IPS-18a (cell line): ENCODE measurements around the gene YAP1.
A peak's percentile ranks its signal among the peaks of the same experiment; 100 is the strongest.

Experiments
- H3K27ac ChIP-seq: one replicate; pipeline ENCODE4 v1.5.1; 2013; ENCODE audit warnings: low read length
- H3K27me3 ChIP-seq: one replicate; pipeline ENCODE4 v1.6.1; 2013; ENCODE audit warnings: mild to moderate bottlenecking, low read length; ENCODE audit not compliant: control insufficient read depth, insufficient read depth
- H3K36me3 ChIP-seq: one replicate; pipeline ENCODE4 v1.6.1; 2013; ENCODE audit warnings: low read depth, low read length; ENCODE audit not compliant: control insufficient read depth
- H3K4me1 ChIP-seq: one replicate; pipeline ENCODE4 v1.6.1; 2013; ENCODE audit warnings: low read depth, low read length; ENCODE audit not compliant: control insufficient read depth
- H3K4me3 ChIP-seq: one replicate; pipeline ENCODE4 v1.5.1; 2013; ENCODE audit warnings: low read length
- H3K9ac ChIP-seq: one replicate; pipeline ENCODE4 v1.6.1; 2013; ENCODE audit warnings: mild to moderate bottlenecking, low read length, moderate library complexity
- H3K9me3 ChIP-seq: one replicate; pipeline ENCODE4 v1.6.1; 2013; ENCODE audit warnings: low read depth, low read length; ENCODE audit not compliant: control insufficient read depth

The YAP1 gene

DNA sequence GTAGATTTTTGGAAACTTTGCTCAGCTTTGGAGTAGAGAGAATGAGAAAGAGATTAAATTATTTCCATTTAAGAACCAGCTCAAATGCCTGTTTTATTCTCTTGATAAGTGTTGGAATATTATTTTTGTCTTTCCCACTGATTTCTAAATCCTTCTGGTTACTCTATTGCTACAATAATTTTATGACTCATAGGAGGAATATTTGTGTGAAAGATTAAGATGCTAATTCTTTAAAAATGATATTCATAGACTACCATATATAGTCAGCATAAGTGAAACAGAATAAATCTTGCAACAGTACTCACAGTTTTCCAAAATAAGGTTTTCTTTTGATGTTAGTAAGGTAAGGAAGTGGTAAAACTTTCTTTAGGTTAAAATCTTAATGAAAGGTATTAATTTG is 60.9 kb downstream of the YAP1 start:
- Histone ChIP-seq H3K4me1 (peaks cover 10% of the 10 kb centered on the region), H3K4me3 (no peak overlapping the region), H3K9ac (no peak overlapping the region), H3K36me3 (no peaks in the 10 kb centered on the region), H3K27me3 (no peaks in the 10 kb centered on the region), H3K27ac (no peak overlapping the region), H3K9me3 (no peaks in the 10 kb centered on the region)

DNA sequence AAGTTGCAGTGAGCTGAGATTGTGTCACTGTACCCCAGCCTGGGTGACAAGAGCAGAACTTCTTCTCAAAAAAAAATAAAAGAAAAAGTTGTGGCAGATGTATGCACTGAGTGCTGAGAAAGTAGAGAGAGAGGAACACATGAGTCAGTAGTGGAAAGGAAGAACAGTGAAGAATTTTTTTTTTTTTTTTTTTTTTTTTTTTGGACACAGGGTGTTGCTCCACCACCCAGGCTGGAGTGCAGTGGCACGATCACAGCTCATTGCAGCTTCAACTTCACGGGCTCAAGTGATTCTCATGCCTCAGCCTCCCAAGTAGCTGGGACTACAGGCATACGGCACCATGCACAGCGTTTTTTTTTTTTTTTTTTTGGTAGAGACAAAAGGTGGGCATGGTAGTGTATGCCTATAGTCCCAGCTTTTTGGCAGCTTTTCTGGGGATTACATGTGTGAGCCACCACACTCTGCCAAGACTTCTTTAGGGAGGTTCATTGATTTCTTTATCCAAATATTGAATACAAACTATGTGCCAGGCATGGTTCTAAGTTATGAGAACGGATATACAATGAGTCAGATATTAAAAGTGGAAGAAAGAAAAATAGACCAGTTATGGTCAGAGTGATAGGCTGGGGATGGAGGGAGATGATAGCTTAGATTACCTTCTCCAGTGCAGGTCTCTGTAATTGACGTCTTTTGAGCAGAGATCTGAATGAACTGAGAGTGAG is 62.0 kb downstream of the YAP1 start:
- no peaks in the 10 kb centered on the region for H3K36me3 ChIP-seq
- no peak overlapping the region for H3K27ac ChIP-seq
- H3K9me3 ChIP-seq: no peaks in the 10 kb centered on the region
- H3K4me1 ChIP-seq: peaks cover 7% of the 10 kb centered on the region
- H3K27me3 ChIP-seq: no peaks in the 10 kb centered on the region
- H3K4me3 ChIP-seq: no peak overlapping the region
- H3K9ac ChIP-seq: no peak overlapping the region

DNA sequence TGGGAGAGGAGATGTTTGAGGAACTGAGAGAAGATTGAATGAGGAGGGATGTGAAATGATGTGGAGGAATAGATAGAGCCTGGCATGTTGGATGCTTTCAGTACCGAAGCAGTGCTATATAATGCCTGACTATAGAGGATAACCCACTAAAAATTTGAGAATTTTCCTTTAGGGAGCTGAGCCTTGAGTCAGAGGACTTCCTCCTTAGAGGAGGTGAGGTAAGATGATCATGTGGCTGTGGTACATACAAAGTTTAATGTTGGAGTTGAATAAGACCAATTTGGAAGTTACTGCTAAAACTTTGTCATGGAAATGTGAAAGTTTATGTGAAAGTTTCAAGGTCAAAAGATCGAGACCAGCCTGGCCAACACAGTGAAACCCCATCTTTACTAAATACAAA is 66.9 kb downstream of the YAP1 start:
- no peak overlapping the region for H3K4me3 ChIP-seq
- no peaks in the 10 kb centered on the region for H3K36me3 ChIP-seq
- peaks cover 3% of the 10 kb centered on the region for H3K4me1 ChIP-seq
- no peaks in the 10 kb centered on the region for H3K9me3 ChIP-seq
- H3K27ac ChIP-seq: no peak overlapping the region
- H3K9ac ChIP-seq: no peak overlapping the region
- H3K27me3 ChIP-seq: no peaks in the 10 kb centered on the region

DNA sequence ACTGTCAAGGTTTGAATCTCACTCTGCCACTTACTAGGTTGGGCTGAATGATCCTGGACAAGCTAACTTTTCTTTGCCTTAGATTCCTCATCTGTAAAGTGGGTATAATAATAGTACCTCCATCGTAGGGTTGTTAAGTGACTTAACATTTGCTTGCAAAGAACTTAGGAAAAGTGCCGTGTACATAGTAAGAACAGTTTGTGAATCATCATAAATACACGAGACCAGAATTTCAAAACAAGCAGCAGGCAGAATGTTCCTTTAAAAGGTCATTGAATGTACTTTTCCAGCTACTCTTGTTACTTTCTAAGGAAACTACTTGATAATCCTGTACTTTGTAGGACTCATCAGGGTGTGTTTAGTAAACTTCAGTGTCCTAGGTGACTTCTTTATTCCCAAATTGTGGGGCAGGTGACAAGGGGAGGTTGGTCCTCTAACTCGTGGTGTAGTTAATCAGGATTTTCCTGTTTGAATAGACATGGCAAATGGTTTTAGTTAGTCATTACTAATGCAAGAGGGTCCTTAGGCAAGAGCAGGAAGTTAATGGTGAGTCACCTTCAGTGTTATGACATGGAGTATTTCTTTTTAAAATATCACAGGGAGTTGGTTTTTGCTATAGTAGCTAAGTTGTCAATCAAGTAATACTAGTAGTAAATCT is 67.9 kb downstream of the YAP1 start:
- no peaks in the 10 kb centered on the region for H3K36me3 ChIP-seq
- no peaks in the 10 kb centered on the region for H3K9me3 ChIP-seq
- H3K9ac ChIP-seq: no peak overlapping the region
- H3K4me1 ChIP-seq: peaks cover 3% of the 10 kb centered on the region
- no peak overlapping the region for H3K4me3 ChIP-seq
- H3K27me3 ChIP-seq: no peaks in the 10 kb centered on the region
- peak overlapping the region; percentile 39 for H3K27ac ChIP-seq

DNA sequence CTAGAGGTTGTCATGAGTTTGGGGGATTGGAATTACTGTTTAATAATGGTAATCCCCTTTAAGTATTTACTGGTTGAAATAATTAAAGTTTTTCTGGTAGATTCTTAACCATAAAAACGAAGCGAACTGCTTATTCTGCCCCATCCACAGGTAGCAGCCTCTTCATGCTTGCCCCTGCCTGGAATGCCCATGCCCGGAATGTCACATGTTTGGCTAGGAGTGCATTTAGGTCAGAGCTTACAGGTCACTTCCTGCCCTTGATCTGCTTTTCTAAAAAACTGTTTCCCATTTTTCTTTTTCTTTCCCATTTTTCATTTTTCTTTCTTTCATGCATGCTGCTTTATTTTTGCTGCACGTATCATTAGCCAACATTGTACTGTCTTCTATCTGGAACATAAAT is 69.1 kb downstream of the YAP1 start:
- no peaks in the 10 kb centered on the region for H3K27me3 ChIP-seq
- no peaks in the 10 kb centered on the region for H3K36me3 ChIP-seq
- peaks cover 3% of the 10 kb centered on the region for H3K4me1 ChIP-seq
- no peak overlapping the region for H3K9ac ChIP-seq
- no peak overlapping the region for H3K4me3 ChIP-seq
- no peaks in the 10 kb centered on the region for H3K9me3 ChIP-seq
- no peak overlapping the region for H3K27ac ChIP-seq

DNA sequence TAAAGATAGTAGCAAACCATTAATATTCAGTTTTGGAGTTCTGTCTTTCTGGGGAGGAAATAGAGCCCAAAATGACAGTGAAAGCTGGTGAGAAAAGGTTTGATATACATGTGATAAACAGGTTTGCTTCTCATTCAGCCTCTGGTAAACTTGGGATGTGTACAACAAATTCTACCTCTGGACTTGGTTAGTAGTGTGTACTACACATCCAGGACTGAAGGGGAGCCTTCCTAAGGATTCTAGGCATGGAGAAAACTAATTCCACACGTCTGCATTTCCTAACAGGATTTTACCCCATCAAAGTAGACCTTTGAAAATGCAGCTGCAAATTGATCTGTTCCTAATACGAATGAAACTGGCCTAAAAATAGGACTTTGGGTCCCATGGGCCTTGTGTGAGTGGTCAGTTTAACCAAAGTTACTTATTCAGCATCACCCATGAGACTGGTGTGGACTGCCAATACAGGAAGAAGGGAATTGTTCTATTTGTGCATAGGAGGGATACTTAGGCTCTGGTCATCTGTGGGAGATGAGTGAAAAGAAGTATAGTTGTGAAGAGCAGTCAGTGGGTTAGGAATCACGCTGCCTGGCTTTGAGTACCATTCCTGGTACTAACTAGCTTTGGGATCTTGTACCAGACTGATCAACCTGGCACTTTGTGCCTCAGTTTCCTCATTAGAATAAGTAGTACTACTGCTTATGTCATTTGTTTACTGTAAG is 74.2 kb downstream of the YAP1 start:
- no peak overlapping the region for H3K4me3 ChIP-seq
- no peaks in the 10 kb centered on the region for H3K36me3 ChIP-seq
- no peaks in the 10 kb centered on the region for H3K27me3 ChIP-seq
- H3K27ac ChIP-seq: no peak overlapping the region
- H3K4me1 ChIP-seq: peaks cover 25% of the 10 kb centered on the region
- no peaks in the 10 kb centered on the region for H3K9me3 ChIP-seq
- no peak overlapping the region for H3K9ac ChIP-seq

DNA sequence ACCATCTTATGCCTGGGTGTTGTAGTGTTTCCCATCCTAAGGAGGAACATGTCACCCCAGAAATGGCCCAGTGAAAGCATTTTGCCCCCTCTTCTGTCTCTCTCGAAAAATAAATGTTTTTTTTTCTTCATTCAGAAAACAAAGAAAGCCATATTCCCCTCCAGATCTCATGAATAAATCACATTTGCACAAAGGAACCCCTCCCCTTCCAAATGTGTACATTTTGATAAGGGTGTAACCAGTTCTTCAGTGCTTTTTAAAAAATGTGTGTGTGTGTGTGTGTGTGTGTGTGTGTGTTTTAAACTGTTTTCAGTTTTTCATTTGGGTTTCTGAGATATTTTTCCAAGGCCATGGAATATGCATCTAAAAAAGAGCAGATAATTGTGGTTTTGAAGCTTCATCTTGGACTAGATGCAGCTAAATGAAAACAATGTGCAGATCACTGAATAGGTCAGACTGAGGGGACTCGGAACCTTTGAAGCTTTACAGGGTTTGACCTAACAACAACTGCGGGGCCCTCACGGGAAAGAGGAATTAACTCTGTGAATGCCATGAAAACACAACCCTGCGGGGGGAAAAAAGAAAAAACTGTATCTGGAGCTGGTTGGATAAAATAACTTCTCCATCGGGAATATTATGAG is 76.4 kb downstream of the YAP1 start:
- Histone ChIP-seq H3K27ac (no peak overlapping the region), H3K9me3 (no peaks in the 10 kb centered on the region), H3K4me1 (peaks cover 25% of the 10 kb centered on the region), H3K27me3 (no peaks in the 10 kb centered on the region), H3K9ac (no peak overlapping the region), H3K4me3 (no peak overlapping the region), H3K36me3 (no peaks in the 10 kb centered on the region)

DNA sequence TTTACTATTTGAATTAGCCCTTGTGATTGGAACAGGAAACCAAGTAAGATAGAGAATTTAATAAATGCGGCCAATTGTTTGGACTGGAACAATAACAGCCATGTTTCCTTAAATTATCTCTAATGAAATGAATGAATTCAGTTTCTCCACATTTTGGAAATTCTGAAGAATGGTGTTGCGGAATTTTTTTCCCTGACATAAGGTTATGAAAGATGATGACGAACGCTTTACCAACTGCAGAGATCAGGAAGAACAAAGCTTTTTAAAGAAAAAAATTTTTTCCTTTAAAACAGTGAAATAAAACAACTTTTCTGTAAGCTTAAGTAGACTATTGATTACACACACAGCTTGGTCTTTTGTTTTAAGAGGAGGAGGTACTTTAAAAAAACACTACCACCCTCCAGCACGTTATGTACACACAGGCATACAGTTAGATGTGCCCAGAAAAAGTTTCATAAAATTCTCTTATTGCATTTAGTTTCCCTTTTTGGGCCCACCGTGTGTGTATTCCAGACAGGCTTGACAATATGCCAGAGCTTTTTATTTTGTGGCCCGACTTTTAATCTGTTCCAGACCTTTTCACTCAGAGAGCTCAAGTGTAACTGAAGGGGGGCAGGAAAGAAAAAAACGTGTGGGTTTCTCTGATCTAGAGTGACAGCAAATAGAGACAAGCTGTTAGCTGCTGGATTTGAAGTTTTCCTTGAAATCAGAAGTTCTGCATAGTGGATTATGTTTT is 77.3 kb downstream of the YAP1 start:
- Histone ChIP-seq H3K36me3 (no peaks in the 10 kb centered on the region), H3K9me3 (no peaks in the 10 kb centered on the region), H3K4me1 (peaks cover 25% of the 10 kb centered on the region), H3K27me3 (no peaks in the 10 kb centered on the region), H3K27ac (peak overlapping the region; percentile 20), H3K4me3 (no peak overlapping the region), H3K9ac (no peak overlapping the region)

DNA sequence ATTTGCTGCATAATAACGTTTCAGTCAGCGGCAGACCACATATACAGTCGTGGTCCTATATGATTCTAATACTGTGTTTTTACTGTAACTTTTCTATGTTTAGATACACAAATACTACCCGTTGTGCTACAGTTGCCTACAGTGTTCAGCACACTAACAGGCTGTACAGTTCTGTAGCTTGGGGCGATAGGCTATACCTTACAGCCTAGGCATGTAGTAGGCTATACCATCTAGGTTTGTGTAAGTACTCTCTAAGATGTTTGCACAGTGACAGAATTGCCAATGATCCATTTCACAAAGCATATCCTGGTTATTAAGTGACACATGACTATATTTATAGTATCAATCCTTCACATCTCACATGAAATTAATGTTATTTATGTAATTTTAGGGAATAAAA is 78.2 kb downstream of the YAP1 start:
- Histone ChIP-seq H3K27ac (no peak overlapping the region), H3K4me3 (no peak overlapping the region), H3K9me3 (no peaks in the 10 kb centered on the region), H3K27me3 (no peaks in the 10 kb centered on the region), H3K4me1 (peaks cover 25% of the 10 kb centered on the region), H3K9ac (no peak overlapping the region), H3K36me3 (no peaks in the 10 kb centered on the region)

DNA sequence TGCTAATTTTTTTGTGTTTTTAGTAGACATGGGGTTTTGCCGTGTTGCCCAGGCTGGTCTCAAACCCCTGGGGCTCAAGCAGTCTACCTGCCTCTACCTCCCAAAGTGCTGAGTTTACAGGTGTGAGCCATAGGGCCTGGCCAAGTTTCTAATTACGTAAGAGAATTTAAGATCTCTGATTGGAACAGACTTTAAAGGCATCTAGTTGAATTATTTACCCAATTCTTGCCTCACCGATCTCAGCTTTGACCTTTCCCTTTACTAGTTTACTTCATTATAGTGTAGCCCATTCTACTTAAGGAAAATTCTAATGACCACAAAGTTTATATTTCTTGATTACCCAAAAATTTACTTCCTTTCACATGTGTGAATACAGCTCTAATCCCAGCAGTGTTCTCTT is 81.6 kb downstream of the YAP1 start:
- no peak overlapping the region for H3K4me3 ChIP-seq
- no peak overlapping the region for H3K27ac ChIP-seq
- H3K4me1 ChIP-seq: peaks cover 18% of the 10 kb centered on the region
- no peaks in the 10 kb centered on the region for H3K9me3 ChIP-seq
- H3K9ac ChIP-seq: no peak overlapping the region
- H3K27me3 ChIP-seq: no peaks in the 10 kb centered on the region
- no peaks in the 10 kb centered on the region for H3K36me3 ChIP-seq
